WTC11 (cell line): ENCODE measurements around the gene TMEM147. TPM values are rescaled to one million over a fixed set of nuclear protein-coding genes. Genes with fewer than 3 reads are reported as not detected.

ENCODE experiments used
- AFF4 ChIP-seq: sonication (generic); formaldehyde crosslinking; IDR thresholded peaks from 2 replicates; pipeline ENCODE4 v1.8.1; 2023; ENCODE audit warnings: mild to moderate bottlenecking, missing genetic modification reagents, borderline replicate concordance
- ARID4B ChIP-seq: sonication (generic); formaldehyde crosslinking; IDR thresholded peaks from 2 replicates; pipeline ENCODE4 v1.8.0; 2023; ENCODE audit warnings: missing genetic modification reagents, mild to moderate bottlenecking, borderline replicate concordance
- CTCF ChIP-seq: fragments of 200-600 bp; IDR thresholded peaks from 2 replicates; pipeline ENCODE4 v1.8.0; 2022; ENCODE audit warnings: antibody characterized with exemption
- ELF4 ChIP-seq: sonication (generic); formaldehyde crosslinking; IDR thresholded peaks from 2 replicates; pipeline ENCODE4 v1.8.1; 2022; ENCODE audit warnings: low read depth, mild to moderate bottlenecking, moderate library complexity, missing genetic modification reagents
- FOXP4 ChIP-seq: sonication (generic); formaldehyde crosslinking; IDR thresholded peaks from 2 replicates; pipeline ENCODE4 v1.8.0; 2022; ENCODE audit warnings: mild to moderate bottlenecking, missing genetic modification reagents
- MAX ChIP-seq: sonication (generic); formaldehyde crosslinking; IDR thresholded peaks from 2 replicates; pipeline ENCODE4 v1.8.0; 2022; ENCODE audit warnings: mild to moderate bottlenecking, missing genetic modification reagents
- NR3C1 ChIP-seq: sonication (generic); formaldehyde crosslinking; conservative IDR thresholded peaks from 2 replicates; pipeline ENCODE4 v1.8.1; 2023; ENCODE audit warnings: low read depth, mild to moderate bottlenecking, missing genetic modification reagents
- PRRX2 ChIP-seq: fragments of 250-450 bp; sonication (Bioruptor Pico); IDR thresholded peaks from 2 replicates; pipeline ENCODE4 v1.8.0; 2021; ENCODE audit warnings: mild to moderate bottlenecking
- TEAD4 ChIP-seq: sonication (generic); formaldehyde crosslinking; IDR thresholded peaks from 2 replicates; pipeline ENCODE4 v1.8.0; 2022; ENCODE audit warnings: mild to moderate bottlenecking, missing genetic modification reagents
- TP53 ChIP-seq: sonication (generic); formaldehyde crosslinking; IDR thresholded peaks from 2 replicates; pipeline ENCODE4 v1.8.1; 2023; ENCODE audit warnings: mild to moderate bottlenecking, missing genetic modification reagents
- USF1 ChIP-seq: sonication (generic); formaldehyde crosslinking; IDR thresholded peaks from 2 replicates; pipeline ENCODE4 v1.8.0; 2022; ENCODE audit warnings: mild to moderate bottlenecking, missing genetic modification reagents
- ZNF423 ChIP-seq: fragments of 250-450 bp; sonication (Bioruptor Pico); IDR thresholded peaks from 2 replicates; pipeline ENCODE4 v2.1.2; 2022; ENCODE audit warnings: mild to moderate bottlenecking, moderate library complexity
- ZNF425 ChIP-seq: fragments of 250-450 bp; sonication (Bioruptor Pico); conservative IDR thresholded peaks from 2 replicates; pipeline ENCODE4 v1.9.0; 2021; ENCODE audit warnings: mild to moderate bottlenecking
- total RNA-seq: library from RNA; stranded (reverse); gene quantifications from 3 replicates; pipeline ENCODE4 v1.2.3, GENCODE V29; 2021

TMEM147 gene
- total RNA-seq, 1 experiment from 2014 or later: 135 TPM

GRCh38 chr19:35509861-35510625, 35.4 kb upstream of the TMEM147 start (continued):
- TF ChIP-seq NR3C1 (no peak), FOXP4 (CRISPR knock-in tag) (peak; percentile 23; the same call in 1 of the 2 replicates), CTCF (peak; percentile 98), TP53 (CRISPR knock-in tag) (peak; percentile 40; the same call in 1 of the 2 replicates), AFF4 (CRISPR knock-in tag) (peak; percentile 27; the same call in 1 of the 2 replicates), PRRX2 (CRISPR knock-in tag) (0 out of 2 replicates have a peak, but pooled peaks have one; percentile 34), ARID4B (CRISPR knock-in tag) (peak; percentile 72; the same call in 1 of the 2 replicates), TEAD4 (CRISPR knock-in tag) (peak; percentile 88), ZNF423 (CRISPR knock-in tag) (peak; percentile 69; the same call in 1 of the 2 replicates), ELF4 (CRISPR knock-in tag) (no peak), ZNF425 (no peak), USF1 (CRISPR knock-in tag) (peak; percentile 55), MAX (peak; percentile 82)
